Body of pancreas (tissue), 4 donors: Measurements from ENCODE around the gene SPATA45. TPM values are rescaled to one million over a fixed set of nuclear protein-coding genes. Genes with fewer than 3 reads are reported as not detected.

ENCODE experiments used
- ATAC-seq: fragments of 150-250 bp; one replicate; pipeline ENCODE4 v1.9.1; 2016
- DNase-seq, 4 donors: peaks; one replicate each; pipeline ENCODE4 v3.0.0-alpha.2; 2019
- H3K27ac ChIP-seq, 4 donors: fragments of 200-600 bp; sonication (generic); 1 replicate in 3 of 4; 2 replicates in 1 of 4; pipeline versions ENCODE4 v1.5.1 to v1.6.1; 2016 to 2019; ENCODE audit warnings: mild to moderate bottlenecking in 1 of 4, mixed read lengths in 1 of 4, moderate library complexity in 1 of 4
- H3K27me3 ChIP-seq, 2 donors: fragments of 200-600 bp; sonication (generic); one replicate each; pipeline ENCODE4 v1.6.0; 2016; ENCODE audit warnings: mild to moderate bottlenecking in 1 of 2
- H3K36me3 ChIP-seq, 2 donors: fragments of 200-600 bp; sonication (generic); replicated peaks in 1 of 2; 2 replicates each; pipeline ENCODE4 v1.5.1; 2016; ENCODE audit warnings: low read depth in 2 of 2; ENCODE audit not compliant: insufficient read depth in 1 of 2
- H3K4me1 ChIP-seq: fragments of 200-600 bp; sonication (generic); one replicate; pipeline ENCODE4 v1.6.0; 2016
- H3K4me3 ChIP-seq, 2 donors: fragments of 200-600 bp; sonication (generic); 1 replicate in 1 of 2; 2 replicates in 1 of 2; pipeline ENCODE4 v1.5.1; 2016 to 2019
- H3K9me3 ChIP-seq, 3 donors: fragments of 200-600 bp; sonication (generic); 1 replicate in 2 of 3; 2 replicates in 1 of 3; pipeline ENCODE4 v1.5.1; 2016
- CTCF ChIP-seq, 7 experiments: fragments of 450-650 bp in 4 of 7; fragments of 200-600 bp in 3 of 7; sonication (generic) in 3 of 7; IDR thresholded peaks; one replicate each; pipeline ENCODE4 v1.5.1; 2016 to 2019; ENCODE audit warnings: antibody characterized with exemption in 7 of 7
- POLR2A ChIP-seq, 3 donors: fragments of 450-650 bp; IDR thresholded peaks; one replicate each; pipeline ENCODE4 v1.6.1; 2016; ENCODE audit warnings: antibody characterized with exemption in 3 of 3, mild to moderate bottlenecking in 2 of 3
- WGBS, 2 donors: methylation state at CpG; one replicate each; pipeline ENCODE4 v1.1.5; 2017; 5-methylcytosine and 5-hydroxymethylcytosine counted together
- intact Hi-C: fragments of 100-400 bp; cut with DNase I; formaldehyde crosslinking; loops from one replicate; pipeline ENCODE4 v1.15.1; 2023
- total RNA-seq, 2 donors: library from RNA; depleted of rRNA; stranded (reverse); fragments of >200 nt; gene quantifications; one replicate each; pipeline ENCODE4 v1.1.0, GENCODE V29; 2016

The SPATA45 gene
- total RNA-seq, 2 donors from 2014 or later = not detected

DNA sequence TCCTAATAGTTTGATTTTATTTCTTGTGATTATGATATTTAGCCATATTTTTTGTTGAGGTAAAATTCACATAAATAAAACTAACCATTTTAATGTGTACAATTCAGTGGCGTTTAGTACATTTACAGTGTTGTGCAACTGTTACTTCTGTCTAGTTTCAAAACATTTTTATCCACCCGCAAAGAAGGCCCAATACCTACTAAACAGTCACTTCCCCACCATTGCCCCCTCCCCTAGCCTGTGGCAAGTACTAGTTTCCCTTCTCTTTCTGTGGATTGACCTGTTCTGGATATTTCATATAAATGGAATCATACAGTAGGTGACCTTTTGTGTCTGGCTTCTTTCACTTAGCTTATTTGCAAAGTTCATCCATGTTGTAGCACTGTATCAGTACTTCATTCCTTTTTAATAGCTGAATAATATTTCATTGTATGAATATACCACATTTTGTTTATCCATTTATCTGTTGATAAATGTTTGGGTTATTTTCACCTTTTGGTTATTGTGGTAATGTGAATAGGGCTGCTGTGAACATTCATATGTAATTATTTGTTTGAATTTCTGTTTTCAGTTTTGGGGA lies 14.8 kb upstream of the SPATA45 start:
- no peak for TF ChIP-seq POLR2A (IDR thresholded peaks at IDR 0.05)
- no peak for ATAC-seq
- H3K4me1 ChIP-seq = peaks cover 25% of the 10 kb centered on the region
- 76 to 92% methylated on average over 2 of the region's 2 CpGs for WGBS, 2 donors
- no peak for DNase-seq
- intact Hi-C loops = no loop called here
- no peaks in the 10 kb centered on the region for H3K9me3 ChIP-seq
- no peak overlapping the region for H3K4me3 ChIP-seq
- no peaks in the 10 kb centered on the region for H3K36me3 ChIP-seq
- H3K27me3 ChIP-seq = no peaks in the 10 kb centered on the region
- no peak overlapping the region for H3K27ac ChIP-seq

GRCh38 chr1:212860713-212861581 lies 13.5 kb upstream of the SPATA45 start:
- no peak for ATAC-seq
- Histone ChIP-seq H3K36me3 (no peaks in the 10 kb centered on the region), H3K27me3 (no peaks in the 10 kb centered on the region), H3K9me3 (no peaks in the 10 kb centered on the region), H3K27ac (no peak overlapping the region), H3K4me1 (peaks cover 31% of the 10 kb centered on the region), H3K4me3 (no peak overlapping the region)
- no peak for TF ChIP-seq POLR2A (IDR thresholded peaks at IDR 0.05)
- no peak for TF ChIP-seq CTCF (IDR thresholded peaks at IDR 0.05)
- 77 to 82% methylated on average over 5 of the region's 5 CpGs for WGBS, 2 donors
- DNase-seq = no peak
- intact Hi-C loops = no loop called here

DNA sequence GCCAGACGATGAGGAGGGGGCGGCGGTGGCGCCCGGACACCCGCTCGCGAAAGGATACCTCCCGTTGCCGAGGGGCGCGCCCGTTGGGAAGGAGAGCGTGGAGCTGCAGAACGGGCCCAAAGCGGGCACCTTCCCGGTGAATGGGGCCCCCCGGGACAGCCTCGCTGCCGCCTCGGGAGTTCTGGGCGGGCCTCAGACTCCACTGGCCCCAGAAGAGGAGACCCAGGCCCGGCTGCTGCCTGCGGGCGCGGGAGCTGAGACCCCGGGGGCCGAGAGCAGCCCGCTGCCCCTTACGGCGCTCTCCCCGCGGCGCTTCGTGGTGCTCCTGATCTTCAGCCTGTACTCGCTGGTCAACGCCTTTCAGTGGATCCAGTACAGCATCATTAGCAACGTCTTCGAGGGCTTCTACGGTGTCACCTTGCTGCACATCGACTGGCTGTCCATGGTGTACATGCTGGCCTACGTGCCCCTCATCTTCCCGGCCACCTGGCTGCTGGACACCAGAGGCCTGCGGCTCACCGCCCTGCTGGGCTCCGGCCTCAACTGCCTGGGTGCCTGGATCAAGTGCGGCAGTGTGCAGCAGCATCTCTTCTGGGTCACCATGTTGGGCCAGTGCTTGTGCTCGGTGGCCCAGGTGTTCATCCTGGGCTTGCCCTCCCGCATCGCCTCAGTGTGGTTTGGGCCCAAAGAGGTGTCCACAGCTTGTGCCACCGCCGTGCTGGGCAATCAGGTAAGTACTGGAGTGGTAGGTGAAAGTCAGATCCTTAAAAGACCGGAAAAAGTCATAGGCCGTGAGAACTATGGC lies 11.2 kb upstream of the SPATA45 start:
- Histone ChIP-seq H3K4me1 (peaks cover 31% of the 10 kb centered on the region), H3K27me3 (no peaks in the 10 kb centered on the region), H3K9me3 (no peaks in the 10 kb centered on the region), H3K36me3 (no peaks in the 10 kb centered on the region), H3K27ac (peak overlapping the region; percentile 74 to 88 (median 82)), H3K4me3 (peak overlapping the region; percentile 72 to 86)
- no peak for TF ChIP-seq CTCF (IDR thresholded peaks at IDR 0.05)
- TF ChIP-seq POLR2A (IDR thresholded peaks at IDR 0.05) = no peak
- intact Hi-C loops = no loop called here
- DNase-seq (peak; percentile 16 to 24 (median 20)), ATAC-seq (peak; percentile 22)
- 6 to 68% methylated on average over 4 to 48 of the region's 54 CpGs for whole genome bisulfite sequencing, 2 donors

GRCh38 chr1:212857992-212858460 lies 10.6 kb upstream of the SPATA45 start, which contains the start of gene FLVCR1:
FLVCR1 (plus strand) TSS chr1:212858275; CDS start chr1:212858453, 178 bp downstream.
- DNase-seq (peak; percentile 95 to 98 (median 96)), ATAC-seq (peak; percentile 99)
- Histone ChIP-seq H3K36me3 (no peaks in the 10 kb centered on the region), H3K4me3 (peak within 1 kb of the TSS; percentile 72 to 86), H3K9me3 (no peaks in the 10 kb centered on the region), H3K27ac (peak within 1 kb of the TSS; percentile 78 to 88 (median 88)), H3K4me1 (peaks cover 31% of the 10 kb centered on the region), H3K27me3 (no peaks in the 10 kb centered on the region)
- 0 to 1% methylated on average over 1 to 39 of the region's 54 CpGs for WGBS, 2 donors
- intact Hi-C loops = no loop called here
- TF ChIP-seq POLR2A (IDR thresholded peaks at IDR 0.05) (peak; percentile 66 to 83 (median 80)), CTCF (IDR thresholded peaks at IDR 0.05) (peak in 2 of 7 experiments; percentile 2 to 27)
